Trophoblast cell (in vitro differentiated cells and primary cell): Measurements from ENCODE around the gene TTC39C.

ENCODE experiments used
- DNase-seq, 2 donors: peaks; one replicate each; pipeline ENCODE4 v3.0.0-alpha.2; 2016
- H2AFZ ChIP-seq: 2 replicates; pipeline ENCODE4 v1.6.1; 2013; ENCODE audit warnings: low read length, moderate library complexity, mild to moderate bottlenecking; ENCODE audit not compliant: insufficient read depth, poor library complexity
- H2AK5ac ChIP-seq: 2 replicates; pipeline ENCODE4 v1.6.1; 2013; ENCODE audit warnings: mild to moderate bottlenecking, low read length
- H2BK120ac ChIP-seq: 2 replicates; pipeline ENCODE4 v1.6.1; 2013; ENCODE audit warnings: low read length, mild to moderate bottlenecking, moderate library complexity; ENCODE audit not compliant: insufficient read depth, poor library complexity
- H2BK12ac ChIP-seq: 2 replicates; pipeline ENCODE4 v1.6.1; 2013; ENCODE audit warnings: mild to moderate bottlenecking, low read length, moderate library complexity
- H2BK5ac ChIP-seq: 2 replicates; pipeline ENCODE4 v1.6.1; 2013; ENCODE audit warnings: low read length, low read depth, moderate library complexity, mild to moderate bottlenecking; ENCODE audit not compliant: poor library complexity
- H3K14ac ChIP-seq: 2 replicates; pipeline ENCODE4 v1.6.1; 2013; ENCODE audit warnings: mild to moderate bottlenecking, low read length
- H3K18ac ChIP-seq: 2 replicates; pipeline ENCODE4 v1.6.1; 2013; ENCODE audit warnings: mild to moderate bottlenecking, low read length
- H3K23ac ChIP-seq: 2 replicates; pipeline ENCODE4 v1.6.1; 2013; ENCODE audit warnings: low read length
- H3K27ac ChIP-seq: 2 replicates; pipeline ENCODE4 v1.5.1; 2013; ENCODE audit warnings: low read depth, mild to moderate bottlenecking, inconsistent platforms, low read length, moderate library complexity
- H3K27me3 ChIP-seq: 2 replicates; pipeline ENCODE4 v1.6.1; 2013; ENCODE audit warnings: inconsistent platforms, mild to moderate bottlenecking, low read length, moderate library complexity; ENCODE audit not compliant: insufficient read depth
- H3K36me3 ChIP-seq, 2 experiments: 1 replicate in 1 of 2; 2 replicates in 1 of 2; pipeline ENCODE4 v1.6.1; 2013; ENCODE audit warnings: low read length in 2 of 2, mild to moderate bottlenecking in 2 of 2, moderate library complexity in 1 of 2; ENCODE audit not compliant: insufficient read depth in 2 of 2, control insufficient read depth in 1 of 2
- H3K4ac ChIP-seq: 2 replicates; pipeline ENCODE4 v1.6.1; 2013; ENCODE audit warnings: low read depth, mild to moderate bottlenecking, low read length, moderate library complexity
- H3K4me1 ChIP-seq, 2 experiments: 1 replicate in 1 of 2; 2 replicates in 1 of 2; pipeline ENCODE4 v1.6.1; 2013; ENCODE audit warnings: low read length in 2 of 2, mild to moderate bottlenecking in 2 of 2, moderate library complexity in 1 of 2; ENCODE audit not compliant: insufficient read depth in 2 of 2, control insufficient read depth in 1 of 2
- H3K4me2 ChIP-seq: 2 replicates; pipeline ENCODE4 v1.6.1; 2013; ENCODE audit warnings: inconsistent platforms, mild to moderate bottlenecking, low read length, moderate library complexity
- H3K4me3 ChIP-seq: 2 replicates; pipeline ENCODE4 v1.5.1; 2013; ENCODE audit warnings: mild to moderate bottlenecking, low read depth, low read length, inconsistent platforms
- H3K79me1 ChIP-seq: one replicate; pipeline ENCODE4 v1.6.1; 2013; ENCODE audit warnings: low read length
- H3K79me2 ChIP-seq: 2 replicates; pipeline ENCODE4 v1.6.1; 2013; ENCODE audit warnings: low read length, mild to moderate bottlenecking; ENCODE audit not compliant: control insufficient read depth, insufficient read depth, poor library complexity
- H3K9ac ChIP-seq: 2 replicates; pipeline ENCODE4 v1.6.1; 2013; ENCODE audit warnings: mild to moderate bottlenecking, low read length
- H3K9me3 ChIP-seq: 2 replicates; pipeline ENCODE4 v1.6.1; 2013; ENCODE audit warnings: low read depth, mild to moderate bottlenecking, control low read depth, inconsistent platforms, low read length; ENCODE audit not compliant: insufficient read depth
- H4K12ac ChIP-seq: 2 replicates; pipeline ENCODE4 v1.6.1; 2013; ENCODE audit warnings: low read depth, mild to moderate bottlenecking, low read length, moderate library complexity
- H4K8ac ChIP-seq: 2 replicates; pipeline ENCODE4 v1.6.1; 2013; ENCODE audit warnings: low read depth, mild to moderate bottlenecking, low read length, moderate library complexity
- H4K91ac ChIP-seq: one replicate; pipeline ENCODE4 v1.6.1; 2013; ENCODE audit warnings: low read depth, mild to moderate bottlenecking, low read length, moderate library complexity
- WGBS: extraction: QIAGEN DNeasy Blood & Tissue Kit; methylation state at CpG from one replicate; pipeline ENCODE4 v1.1.7; 2013; ENCODE audit warnings: missing lambda C conversion rate; ENCODE audit not compliant: insufficient read length, insufficient coverage; ENCODE audit errors: extremely low coverage; 5-methylcytosine and 5-hydroxymethylcytosine counted together

The TTC39C gene

GRCh38 chr18:24118750-24119577 is 104.4 kb downstream of the TTC39C start:
- Histone ChIP-seq H3K4me3 (no peak overlapping the region), H3K4me1 (no peaks in the 10 kb centered on the region), H3K36me3 (peaks cover 0 to 2% of the 10 kb centered on the region in 2 experiments), H3K79me1 (no peaks in the 10 kb centered on the region), H3K27ac (no peak overlapping the region), H3K23ac (no peak overlapping the region), H3K79me2 (no peaks in the 10 kb centered on the region), H2BK12ac (no peak overlapping the region), H4K91ac (no peak overlapping the region), H3K14ac (no peak overlapping the region), H3K9me3 (no peaks in the 10 kb centered on the region), H4K12ac (no peak overlapping the region), H3K18ac (no peak overlapping the region), H2BK120ac (no peak overlapping the region), H2AK5ac (no peak overlapping the region), H3K9ac (no peak overlapping the region), H3K27me3 (no peaks in the 10 kb centered on the region), H2AFZ (no peak overlapping the region), H3K4ac (no peak overlapping the region), H2BK5ac (no peak overlapping the region), H3K4me2 (no peak overlapping the region), H4K8ac (no peak overlapping the region)
- WGBS = 100% methylated on average over 1 of the region's 8 CpGs
- DNase-seq = peak; percentile 74 to 94

GRCh38 chr18:24120676-24121075 is 106.1 kb downstream of the TTC39C start:
- Histone ChIP-seq H4K8ac (no peak overlapping the region), H3K36me3 (no peaks in the 10 kb centered on the region), H2AK5ac (no peak overlapping the region), H2AFZ (no peak overlapping the region), H2BK120ac (no peak overlapping the region), H3K4me3 (no peak overlapping the region), H3K79me2 (no peaks in the 10 kb centered on the region), H3K14ac (no peak overlapping the region), H3K27ac (no peak overlapping the region), H3K27me3 (no peaks in the 10 kb centered on the region), H4K12ac (no peak overlapping the region), H3K4ac (no peak overlapping the region), H3K4me2 (no peak overlapping the region), H3K79me1 (no peaks in the 10 kb centered on the region), H3K9ac (no peak overlapping the region), H3K9me3 (no peaks in the 10 kb centered on the region), H3K18ac (no peak overlapping the region), H3K4me1 (no peaks in the 10 kb centered on the region), H2BK12ac (no peak overlapping the region), H3K23ac (no peak overlapping the region), H4K91ac (no peak overlapping the region), H2BK5ac (no peak overlapping the region)
- no peak for DNase-seq
- WGBS = 100% methylated on average over 3 of the region's 4 CpGs

DNA sequence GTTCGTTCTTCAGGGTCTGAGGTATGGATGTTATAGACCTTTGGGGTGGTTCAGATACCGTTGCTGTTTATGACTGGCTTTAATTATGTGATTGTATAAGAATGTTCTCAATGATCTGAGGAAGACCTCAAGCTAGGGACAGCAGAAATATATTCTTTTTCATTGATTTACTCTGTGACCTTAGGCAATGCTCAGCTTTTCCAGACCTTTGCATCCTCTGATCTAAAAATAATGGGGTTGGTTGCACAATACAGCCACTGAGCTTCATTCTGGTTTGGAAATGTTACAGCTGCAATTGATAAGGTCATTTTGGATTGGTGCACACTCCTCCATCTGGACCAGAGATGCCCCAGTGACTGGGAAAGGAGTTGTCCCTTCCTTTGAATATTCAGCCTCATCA is 107.1 kb downstream of the TTC39C start:
- H3K4me2 ChIP-seq = no peak overlapping the region
- no peak overlapping the region for H2AFZ ChIP-seq
- no peak overlapping the region for H4K91ac ChIP-seq
- WGBS = no CpG with 5 or more reads among the region's 2 CpGs
- no peaks in the 10 kb centered on the region for H3K27me3 ChIP-seq
- H2AK5ac ChIP-seq = no peak overlapping the region
- DNase-seq = no peak
- no peak overlapping the region for H2BK5ac ChIP-seq
- no peak overlapping the region for H3K4ac ChIP-seq
- no peak overlapping the region for H2BK12ac ChIP-seq
- H3K36me3 ChIP-seq = no peaks in the 10 kb centered on the region
- no peak overlapping the region for H3K18ac ChIP-seq
- H3K14ac ChIP-seq = no peak overlapping the region
- H3K27ac ChIP-seq = no peak overlapping the region
- H4K8ac ChIP-seq = no peak overlapping the region
- H3K79me2 ChIP-seq = no peaks in the 10 kb centered on the region
- H3K9me3 ChIP-seq = no peaks in the 10 kb centered on the region
- no peak overlapping the region for H3K4me3 ChIP-seq
- H4K12ac ChIP-seq = no peak overlapping the region
- no peaks in the 10 kb centered on the region for H3K4me1 ChIP-seq
- no peaks in the 10 kb centered on the region for H3K79me1 ChIP-seq
- H2BK120ac ChIP-seq = no peak overlapping the region
- no peak overlapping the region for H3K9ac ChIP-seq
- H3K23ac ChIP-seq = no peak overlapping the region

DNA sequence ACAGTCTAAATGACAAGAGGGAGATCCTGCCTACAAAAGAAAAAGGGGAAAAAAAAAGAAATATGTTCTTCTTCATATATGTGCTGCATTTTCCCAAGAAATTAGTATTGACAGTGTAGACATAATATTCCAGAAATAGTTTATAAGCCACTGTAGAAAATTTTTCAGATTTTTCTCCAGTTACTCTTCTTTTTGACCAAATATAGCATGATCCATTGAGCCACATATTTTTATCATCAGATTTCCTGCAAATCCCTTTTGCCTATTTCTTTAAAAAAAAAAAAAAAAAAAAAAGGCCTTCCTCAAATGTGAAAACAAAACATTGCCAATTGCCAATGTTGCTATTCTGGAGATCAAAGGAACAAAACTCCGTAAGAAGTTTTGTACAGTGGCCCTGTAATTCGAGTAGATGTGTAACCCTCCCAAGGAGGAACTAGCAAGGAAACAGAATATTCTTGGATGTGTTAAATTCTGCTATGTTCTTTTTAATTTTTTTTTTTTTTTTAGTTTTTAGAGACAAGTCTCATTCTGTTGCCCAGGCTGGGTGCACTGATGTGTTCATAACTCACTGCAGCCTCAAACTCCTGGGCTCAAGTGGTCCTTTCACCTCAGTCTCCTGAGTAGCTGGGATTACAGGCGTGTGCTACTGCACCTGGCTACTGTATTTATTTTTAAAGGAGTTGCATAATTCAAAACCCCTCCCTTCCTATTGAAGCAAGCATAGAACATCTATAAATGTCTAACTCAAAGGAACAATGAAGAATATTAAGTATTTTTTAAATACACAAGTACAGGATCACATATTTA is 111.8 kb downstream of the TTC39C start:
- H3K4ac ChIP-seq = no peak overlapping the region
- no peak overlapping the region for H3K4me3 ChIP-seq
- H4K12ac ChIP-seq = no peak overlapping the region
- no peak overlapping the region for H3K27ac ChIP-seq
- no peak overlapping the region for H2BK120ac ChIP-seq
- no peaks in the 10 kb centered on the region for H3K4me1 ChIP-seq
- no peak overlapping the region for H3K14ac ChIP-seq
- no peaks in the 10 kb centered on the region for H3K36me3 ChIP-seq
- no peaks in the 10 kb centered on the region for H3K79me1 ChIP-seq
- no peaks in the 10 kb centered on the region for H3K79me2 ChIP-seq
- no peak for DNase-seq
- no peak overlapping the region for H2AFZ ChIP-seq
- H3K23ac ChIP-seq = no peak overlapping the region
- H2BK12ac ChIP-seq = no peak overlapping the region
- no peak overlapping the region for H3K9ac ChIP-seq
- H3K9me3 ChIP-seq = no peaks in the 10 kb centered on the region
- no peaks in the 10 kb centered on the region for H3K27me3 ChIP-seq
- no peak overlapping the region for H2AK5ac ChIP-seq
- no peak overlapping the region for H4K91ac ChIP-seq
- H3K18ac ChIP-seq = no peak overlapping the region
- H2BK5ac ChIP-seq = no peak overlapping the region
- no peak overlapping the region for H3K4me2 ChIP-seq
- no CpG with 5 or more reads among the region's 3 CpGs for WGBS
- H4K8ac ChIP-seq = no peak overlapping the region
